ENCODE measurements around the gene PALMD.

DNA sequence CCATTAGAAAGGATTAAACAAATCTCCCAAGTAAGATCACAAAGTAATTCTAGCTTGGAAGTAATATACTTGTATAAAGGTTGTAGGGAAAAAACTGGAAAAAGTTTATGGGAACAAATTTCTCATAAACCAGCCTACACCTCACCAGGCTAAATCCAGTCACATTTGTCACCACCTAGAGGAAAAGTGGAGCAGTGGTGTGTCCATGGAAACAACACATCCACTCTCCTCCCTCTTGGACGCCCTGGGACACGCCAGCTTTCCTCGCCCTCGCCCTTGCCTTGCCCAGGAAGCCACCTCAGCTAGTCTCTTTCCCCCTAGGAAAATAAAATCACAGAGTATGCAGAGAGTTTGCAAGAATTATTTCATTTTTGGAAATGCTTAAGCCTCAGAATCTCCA is 2.2 kb downstream of the PALMD start:
- TF ChIP-seq, protein P1, sequence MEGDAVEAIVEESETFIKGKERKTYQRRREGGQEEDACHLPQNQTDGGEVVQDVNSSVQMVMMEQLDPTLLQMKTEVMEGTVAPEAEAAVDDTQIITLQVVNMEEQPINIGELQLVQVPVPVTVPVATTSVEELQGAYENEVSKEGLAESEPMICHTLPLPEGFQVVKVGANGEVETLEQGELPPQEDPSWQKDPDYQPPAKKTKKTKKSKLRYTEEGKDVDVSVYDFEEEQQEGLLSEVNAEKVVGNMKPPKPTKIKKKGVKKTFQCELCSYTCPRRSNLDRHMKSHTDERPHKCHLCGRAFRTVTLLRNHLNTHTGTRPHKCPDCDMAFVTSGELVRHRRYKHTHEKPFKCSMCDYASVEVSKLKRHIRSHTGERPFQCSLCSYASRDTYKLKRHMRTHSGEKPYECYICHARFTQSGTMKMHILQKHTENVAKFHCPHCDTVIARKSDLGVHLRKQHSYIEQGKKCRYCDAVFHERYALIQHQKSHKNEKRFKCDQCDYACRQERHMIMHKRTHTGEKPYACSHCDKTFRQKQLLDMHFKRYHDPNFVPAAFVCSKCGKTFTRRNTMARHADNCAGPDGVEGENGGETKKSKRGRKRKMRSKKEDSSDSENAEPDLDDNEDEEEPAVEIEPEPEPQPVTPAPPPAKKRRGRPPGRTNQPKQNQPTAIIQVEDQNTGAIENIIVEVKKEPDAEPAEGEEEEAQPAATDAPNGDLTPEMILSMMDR (IDR thresholded peaks at IDR 0.05; ENCODE audit: low read length): no peak
- TF ChIP-seq EZH2 (optimal IDR thresholded peaks at IDR 0.05; ENCODE audit: low read depth, low read length): no peak
